OCI-M1 (cell line): ENCODE measurements around the gene MPP4.

Experiments
- DNase-seq: peaks from one replicate; lab custom pipeline; 2025; lab: John Stamatoyannopoulos, UW

MPP4 gene

GRCh38 chr2:201628545-201628944 is 69.9 kb downstream of the MPP4 start:
- DNase-seq = no peak

- DNase-seq = no peak
These were observed 76.0 kb downstream of the MPP4 start for GRCh38 chr2:201622306-201622970.

GRCh38 chr2:201621293-201621999 is 77.0 kb downstream of the MPP4 start:
- DNase-seq = no peak

GRCh38 chr2:201618744-201619662 is 79.4 kb downstream of the MPP4 start:
- DNase-seq = no peak

GRCh38 chr2:201608021-201608420 is 90.4 kb downstream of the MPP4 start:
- DNase-seq = no peak

- DNase-seq = no peak
These were observed 90.9 kb downstream of the MPP4 start for GRCh38 chr2:201607568-201607967.

- no peak for DNase-seq
These were observed 97.5 kb downstream of the MPP4 start for GRCh38 chr2:201600906-201601305.

- no peak for DNase-seq
These were observed 101.0 kb downstream of the MPP4 start for GRCh38 chr2:201597397-201597796.
